HepG2 (cell line): ENCODE measurements around the gene OSBPL5.

Source experiments
- HCFC1 ChIP-seq: fragments of 150-350 bp; IDR thresholded peaks from 2 replicates; pipeline ENCODE4 v1.6.1; 2014; ENCODE audit warnings: low read depth, low read length
- HNF4A ChIP-seq: sonication (generic); formaldehyde crosslinking; IDR thresholded peaks from 2 replicates; pipeline ENCODE4 v1.4.0; 2020; ENCODE audit warnings: missing genetic modification reagents
- IRF2 ChIP-seq: IDR thresholded peaks from 2 replicates; pipeline ENCODE4 v1.6.1; 2018; ENCODE audit warnings: missing genetic modification reagents, missing compliant biosample characterization
- MAX ChIP-seq: IDR thresholded peaks from 2 replicates; pipeline ENCODE4 v1.6.1; 2012; ENCODE audit warnings: inconsistent platforms
- NFE2L2 ChIP-seq: fragments of 150-350 bp; IDR thresholded peaks from 2 replicates; pipeline ENCODE4 v1.6.1; 2014; ENCODE audit warnings: low read length
- POLR2AphosphoS2 ChIP-seq: IDR thresholded peaks from 2 replicates; pipeline ENCODE4 v1.6.1; 2011; ENCODE audit warnings: low read depth, low read length, improper control_type of control experiment
- POLR2AphosphoS5 ChIP-seq: IDR thresholded peaks from 2 replicates; pipeline ENCODE4 v1.6.1; 2012; ENCODE audit warnings: low read depth, low read length
- SP1 ChIP-seq, 2 experiments: fragments of 450-650 bp in 1 of 2; sonication (generic) in 1 of 2; formaldehyde crosslinking in 1 of 2; IDR thresholded peaks; 2 replicates each; pipeline versions ENCODE4 v1.4.0 to v1.6.1; 2016 to 2020; ENCODE audit warnings: missing genetic modification reagents in 1 of 2
- TBX3 ChIP-seq: fragments of 450-650 bp; IDR thresholded peaks from 2 replicates; pipeline ENCODE4 v1.6.1; 2017; ENCODE audit warnings: antibody characterized with exemption, mild to moderate bottlenecking, inconsistent platforms, borderline replicate concordance
- ZNF660 ChIP-seq: sonication (generic); formaldehyde crosslinking; IDR thresholded peaks from 2 replicates; pipeline ENCODE4 v1.5.1; 2020; ENCODE audit warnings: mild to moderate bottlenecking, low read depth, missing genetic modification reagents, borderline replicate concordance
- ZNF670 ChIP-seq: sonication (generic); formaldehyde crosslinking; IDR thresholded peaks from 2 replicates; pipeline ENCODE4 v1.8.0; 2022; ENCODE audit warnings: mild to moderate bottlenecking, missing genetic modification reagents, borderline replicate concordance
- TF ChIP-seq, protein P1 (sequence below): sonication (generic); formaldehyde crosslinking; IDR thresholded peaks from 2 replicates; pipeline ENCODE4 v1.5.0; 2020; ENCODE audit warnings: mild to moderate bottlenecking, missing genetic modification reagents, moderate library complexity
- TF ChIP-seq, protein P2 (sequence below): sonication (generic); formaldehyde crosslinking; IDR thresholded peaks from 2 replicates; pipeline ENCODE4 v1.4.0; 2020; ENCODE audit warnings: missing genetic modification reagents

DNA sequence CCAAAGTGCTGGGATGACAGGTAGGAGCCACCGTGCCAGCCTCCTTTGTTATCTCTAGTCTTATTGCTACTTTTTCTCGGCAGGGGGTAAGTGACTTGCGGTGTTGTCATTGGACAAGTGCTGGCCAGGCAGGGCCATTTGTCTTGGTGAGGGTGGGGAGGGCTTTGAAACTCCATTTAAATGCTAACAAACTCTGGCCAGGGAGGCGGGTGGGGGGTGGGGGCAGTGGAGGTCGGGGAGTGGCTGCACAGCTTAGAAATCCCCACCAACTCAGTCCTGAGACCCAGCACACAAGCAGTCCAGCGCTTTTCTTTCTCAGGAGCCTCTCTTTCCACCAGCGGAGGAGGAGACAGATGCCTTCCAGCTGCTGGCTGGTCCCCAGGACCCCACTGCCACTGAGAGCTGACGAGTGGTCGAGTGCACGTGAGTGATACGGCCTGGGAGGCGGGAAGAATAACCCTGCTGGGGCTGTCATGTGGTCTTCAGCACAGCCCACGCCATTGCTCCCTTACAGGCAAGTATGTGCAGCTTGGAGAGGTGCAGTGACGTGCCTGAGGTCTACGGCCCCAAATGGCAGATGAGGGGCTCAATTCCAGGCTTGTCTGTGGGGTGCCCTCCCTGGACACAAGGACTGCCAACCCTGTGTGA, 24.2 kb upstream of the OSBPL5 start:
- TF ChIP-seq IRF2 (CRISPR knock-in tag) (no peak), ZNF660 (CRISPR knock-in tag) (no peak), MAX (no peak), POLR2AphosphoS2 (no peak), ZNF670 (CRISPR knock-in tag) (no peak), POLR2AphosphoS5 (no peak), SP1 (IDR thresholded peaks at IDR 0.05) (no peak), SP1 (CRISPR knock-in tag; IDR thresholded peaks at IDR 0.05) (no peak), HNF4A (CRISPR knock-in tag) (no peak), HCFC1 (no peak), TBX3 (no peak), NFE2L2 (no peak)
- TF ChIP-seq, protein P1, sequence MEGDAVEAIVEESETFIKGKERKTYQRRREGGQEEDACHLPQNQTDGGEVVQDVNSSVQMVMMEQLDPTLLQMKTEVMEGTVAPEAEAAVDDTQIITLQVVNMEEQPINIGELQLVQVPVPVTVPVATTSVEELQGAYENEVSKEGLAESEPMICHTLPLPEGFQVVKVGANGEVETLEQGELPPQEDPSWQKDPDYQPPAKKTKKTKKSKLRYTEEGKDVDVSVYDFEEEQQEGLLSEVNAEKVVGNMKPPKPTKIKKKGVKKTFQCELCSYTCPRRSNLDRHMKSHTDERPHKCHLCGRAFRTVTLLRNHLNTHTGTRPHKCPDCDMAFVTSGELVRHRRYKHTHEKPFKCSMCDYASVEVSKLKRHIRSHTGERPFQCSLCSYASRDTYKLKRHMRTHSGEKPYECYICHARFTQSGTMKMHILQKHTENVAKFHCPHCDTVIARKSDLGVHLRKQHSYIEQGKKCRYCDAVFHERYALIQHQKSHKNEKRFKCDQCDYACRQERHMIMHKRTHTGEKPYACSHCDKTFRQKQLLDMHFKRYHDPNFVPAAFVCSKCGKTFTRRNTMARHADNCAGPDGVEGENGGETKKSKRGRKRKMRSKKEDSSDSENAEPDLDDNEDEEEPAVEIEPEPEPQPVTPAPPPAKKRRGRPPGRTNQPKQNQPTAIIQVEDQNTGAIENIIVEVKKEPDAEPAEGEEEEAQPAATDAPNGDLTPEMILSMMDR (CRISPR knock-in tag): no peak
- TF ChIP-seq, protein P2, sequence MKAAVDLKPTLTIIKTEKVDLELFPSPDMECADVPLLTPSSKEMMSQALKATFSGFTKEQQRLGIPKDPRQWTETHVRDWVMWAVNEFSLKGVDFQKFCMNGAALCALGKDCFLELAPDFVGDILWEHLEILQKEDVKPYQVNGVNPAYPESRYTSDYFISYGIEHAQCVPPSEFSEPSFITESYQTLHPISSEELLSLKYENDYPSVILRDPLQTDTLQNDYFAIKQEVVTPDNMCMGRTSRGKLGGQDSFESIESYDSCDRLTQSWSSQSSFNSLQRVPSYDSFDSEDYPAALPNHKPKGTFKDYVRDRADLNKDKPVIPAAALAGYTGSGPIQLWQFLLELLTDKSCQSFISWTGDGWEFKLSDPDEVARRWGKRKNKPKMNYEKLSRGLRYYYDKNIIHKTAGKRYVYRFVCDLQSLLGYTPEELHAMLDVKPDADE (CRISPR knock-in tag): no peak
